HepG2 (cell line): ENCODE results near the gene EPS8. TPM values are rescaled to one million over a fixed set of nuclear protein-coding genes. Genes with fewer than 3 reads are reported as not detected.

Source experiments
- ATAC-seq: fragments of 200-7000 bp; cut with Tn5 transposase; 3 replicates; pipeline ENCODE4 v1.9.1; 2020; ENCODE audit warnings: mild to moderate bottlenecking, moderate library complexity
- BruUV-seq: library from RNA; stranded (reverse); fragments of 400-500 nt; replicated peaks from 2 replicates; lab custom pipeline; 2021; lab: Mats Ljungman, UMichigan
- CTCF ChIA-PET: fragments of 300-600 bp; formaldehyde crosslinking; extraction: SDS; loops from one replicate; lab custom pipeline; 2021; ENCODE audit warnings: low total read pairs, inconsistent platforms, low intra/inter-chr PET ratio; lab: Yijun Ruan, JAX
- POLR2A ChIA-PET: fragments of 350-600 bp; sonication (Branson Sonifier 250); formaldehyde crosslinking; loops from one replicate; lab custom pipeline; 2020; ENCODE audit warnings: antibody characterized with exemption, inconsistent platforms; lab: Yijun Ruan, JAX
- DNase-seq: peaks from one replicate; pipeline ENCODE4 v3.0.0-alpha.2; 2015; ENCODE audit warnings: low spot score
- FAIRE-seq: peaks from 3 replicates; lab custom pipeline; 2011; peaks lifted over from hg19 to GRCh38; lab: Jason Lieb, UNC
- H2AFZ ChIP-seq: one replicate; pipeline ENCODE4 v1.6.1; 2011; ENCODE audit warnings: low read length, inconsistent platforms
- H3K27ac ChIP-seq: fragments of 300-600 bp; 3 replicates; pipeline ENCODE4 v1.8.0; 2011; ENCODE audit warnings: mixed run types, mild to moderate bottlenecking, mixed read lengths, low read length, inconsistent platforms; ENCODE audit not compliant: insufficient read depth; ENCODE audit errors: extremely low read length
- H3K27me3 ChIP-seq, 2 experiments: fragments of 200-600 bp in 1 of 2; 2 replicates in 1 of 2; 3 replicates in 1 of 2; pipeline versions ENCODE4 v1.6.0 to v1.8.0; 2011; ENCODE audit warnings: low read length in 2 of 2, mild to moderate bottlenecking in 2 of 2, moderate library complexity in 2 of 2, inconsistent platforms in 1 of 2; ENCODE audit not compliant: insufficient read depth in 2 of 2, control insufficient read depth in 1 of 2
- H3K36me3 ChIP-seq, 2 experiments: fragments of 200-600 bp in 1 of 2; replicated peaks in 1 of 2; 2 replicates in 1 of 2; 3 replicates in 1 of 2; pipeline versions ENCODE4 v1.5.1 to v1.8.0; 2011; ENCODE audit warnings: low read length in 2 of 2, inconsistent platforms in 1 of 2; ENCODE audit not compliant: insufficient read depth in 2 of 2, control insufficient read depth in 1 of 2
- H3K4me1 ChIP-seq: 2 replicates; pipeline ENCODE4 v1.5.1; 2012; ENCODE audit warnings: low read length, inconsistent platforms; ENCODE audit not compliant: insufficient read depth
- H3K4me2 ChIP-seq: 2 replicates; pipeline ENCODE4 v1.6.0; 2011; ENCODE audit warnings: low read depth, low read length, inconsistent platforms
- H3K4me3 ChIP-seq, 3 experiments: fragments of 200-600 bp in 1 of 3; sonication (generic), shearing (Covaris generic) in 1 of 3; replicated peaks in 1 of 3; 2 replicates each; pipeline ENCODE4 v1.5.1; 2011 to 2016; ENCODE audit warnings: low read length in 3 of 3, inconsistent platforms in 2 of 3, low read depth in 2 of 3, mild to moderate bottlenecking in 2 of 3, control low read depth in 1 of 3, mixed read lengths in 1 of 3; ENCODE audit not compliant: insufficient read depth in 1 of 3
- H3K79me2 ChIP-seq: one replicate; pipeline ENCODE4 v1.6.1; 2011; ENCODE audit warnings: low read length, inconsistent platforms; ENCODE audit not compliant: insufficient read depth
- H3K9ac ChIP-seq: 2 replicates; pipeline ENCODE4 v1.6.0; 2011; ENCODE audit warnings: mild to moderate bottlenecking, low read depth, low read length, inconsistent platforms; ENCODE audit not compliant: insufficient read depth
- H3K9me3 ChIP-seq: 2 replicates; pipeline ENCODE4 v1.5.1; 2012; ENCODE audit warnings: mild to moderate bottlenecking, low read length
- H4K20me1 ChIP-seq: 2 replicates; pipeline ENCODE4 v1.6.0; 2011; ENCODE audit warnings: inconsistent platforms, mild to moderate bottlenecking, low read length, moderate library complexity; ENCODE audit not compliant: insufficient read depth
- HHEX ChIP-seq: IDR thresholded peaks from 2 replicates; pipeline ENCODE4 v1.6.1; 2016; ENCODE audit warnings: control low read depth
- JARID2 ChIP-seq: sonication (generic); formaldehyde crosslinking; IDR thresholded peaks from 2 replicates; pipeline ENCODE4 v1.8.1; 2023; ENCODE audit warnings: missing genetic modification reagents, inconsistent platforms; ENCODE audit not compliant: insufficient replicate concordance
- NFIB ChIP-seq: sonication (generic); formaldehyde crosslinking; IDR thresholded peaks from 2 replicates; pipeline ENCODE4 v1.9.0; 2021; ENCODE audit warnings: missing genetic modification reagents, mild to moderate bottlenecking, borderline replicate concordance
- NR1H2 ChIP-seq: sonication (generic); formaldehyde crosslinking; IDR thresholded peaks from 2 replicates; pipeline ENCODE4 v1.8.1; 2022; ENCODE audit warnings: low read depth, missing genetic modification reagents, borderline replicate concordance
- STAT5B ChIP-seq: sonication (generic); formaldehyde crosslinking; IDR thresholded peaks from 2 replicates; pipeline ENCODE4 v1.4.0; 2020; ENCODE audit warnings: missing genetic modification reagents
- ZNF143 ChIP-seq: sonication (generic); formaldehyde crosslinking; IDR thresholded peaks from 2 replicates; pipeline ENCODE4 v1.4.0; 2020; ENCODE audit warnings: missing genetic modification reagents
- ZNF263 ChIP-seq: sonication (generic); formaldehyde crosslinking; IDR thresholded peaks from 2 replicates; pipeline ENCODE4 v1.4.0; 2020; ENCODE audit warnings: missing genetic modification reagents
- ZNF451 ChIP-seq: sonication (generic); formaldehyde crosslinking; IDR thresholded peaks from 2 replicates; pipeline ENCODE4 v1.5.0; 2020; ENCODE audit warnings: mild to moderate bottlenecking, missing genetic modification reagents
- in situ Hi-C: cut with HindIII; loops from 2 replicates; pipeline ENCODE4 v1.10.0; 2017; ENCODE audit warnings: low pct_unique_long_range_greater_than_20kb; ENCODE audit not compliant: extremely low pct_ligation_motif_present
- intact Hi-C: fragments of 100-400 bp; cut with micrococcal nuclease; formaldehyde crosslinking; loops from one replicate; pipeline ENCODE4 v1.10.0; 2022; ENCODE audit not compliant: unreplicated experiment
- polyA plus RNA-seq, 8 experiments: library from polyadenylated mRNA; depleted of rRNA in 3 of 8; stranded (reverse) in 7 of 8; unstranded in 1 of 8; fragments of >200 nt; fragmentation: Illumina TruSeq in 4 of 8; extraction: Trizol in 4 of 8; gene quantifications; 2 replicates each; pipeline versions ENCODE4 v1.2.1 to v1.2.3, GENCODE V29; 2011 to 2016; ENCODE audit warnings: low read depth in 4 of 8, missing spikeins in 1 of 8, mixed read lengths in 1 of 8; ENCODE audit not compliant: insufficient read depth in 1 of 8
- total RNA-seq, 5 experiments: library from RNA; depleted of rRNA; stranded (reverse); fragments of >200 nt; fragmentation: Illumina TruSeq; extraction: Trizol; gene quantifications; 2 replicates each; pipeline ENCODE4 v1.2.3, GENCODE V29; 2016; ENCODE audit warnings: low read depth in 1 of 5
- TF ChIP-seq, protein P1 (sequence below), 2 experiments: fragments of 450-650 bp in 1 of 2; sonication (generic) in 1 of 2; formaldehyde crosslinking in 1 of 2; IDR thresholded peaks; 2 replicates each; pipeline versions ENCODE4 v1.6.1 to v1.8.0; 2016 to 2022; ENCODE audit warnings: antibody characterized with exemption in 1 of 2, mild to moderate bottlenecking in 1 of 2, missing genetic modification reagents in 1 of 2

The EPS8 gene
- total and polyA plus RNA-seq, 2 of the 13 experiments (the other 11 are each of a cell fraction or from before 2014, with no cell fraction given) = 37.1 to 43.4 TPM

DNA sequence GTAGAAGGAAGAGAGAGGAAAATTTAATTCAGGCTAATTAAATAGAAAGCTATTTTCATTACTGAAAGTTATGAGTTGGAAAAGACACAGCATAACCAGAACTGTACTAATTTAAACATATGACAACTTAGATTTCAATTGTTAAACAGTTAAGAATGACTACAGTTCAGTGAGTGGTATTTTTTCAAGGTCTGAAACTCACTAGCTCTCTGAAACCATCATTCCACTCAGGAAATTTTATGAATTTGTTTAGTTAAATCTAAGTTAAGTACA lies 62.4 kb downstream of the EPS8 start:
- no peaks in the 10 kb centered on the region for H3K27me3 ChIP-seq
- ChIA-PET CTCF (no interaction called here), POLR2A (interaction anchor here (1.2 kb wide), 1 partner anchor 14 kb away, joined by 7 read pairs; no protein-coding TSS in a partner anchor)
- no peak overlapping the region for H3K4me2 ChIP-seq
- H2AFZ ChIP-seq = no peak overlapping the region
- in situ Hi-C loops = no loop called here
- peaks cover 33% of the 10 kb centered on the region for H3K4me1 ChIP-seq
- FAIRE-seq = no peak
- H3K4me3 ChIP-seq = no peak overlapping the region
- no peaks in the 10 kb centered on the region for H4K20me1 ChIP-seq
- ATAC-seq = no peak
- no peak overlapping the region for H3K27ac ChIP-seq
- intact Hi-C loops = no loop called here
- no TSS peak for BruUV-seq
- TF ChIP-seq, protein P1, sequence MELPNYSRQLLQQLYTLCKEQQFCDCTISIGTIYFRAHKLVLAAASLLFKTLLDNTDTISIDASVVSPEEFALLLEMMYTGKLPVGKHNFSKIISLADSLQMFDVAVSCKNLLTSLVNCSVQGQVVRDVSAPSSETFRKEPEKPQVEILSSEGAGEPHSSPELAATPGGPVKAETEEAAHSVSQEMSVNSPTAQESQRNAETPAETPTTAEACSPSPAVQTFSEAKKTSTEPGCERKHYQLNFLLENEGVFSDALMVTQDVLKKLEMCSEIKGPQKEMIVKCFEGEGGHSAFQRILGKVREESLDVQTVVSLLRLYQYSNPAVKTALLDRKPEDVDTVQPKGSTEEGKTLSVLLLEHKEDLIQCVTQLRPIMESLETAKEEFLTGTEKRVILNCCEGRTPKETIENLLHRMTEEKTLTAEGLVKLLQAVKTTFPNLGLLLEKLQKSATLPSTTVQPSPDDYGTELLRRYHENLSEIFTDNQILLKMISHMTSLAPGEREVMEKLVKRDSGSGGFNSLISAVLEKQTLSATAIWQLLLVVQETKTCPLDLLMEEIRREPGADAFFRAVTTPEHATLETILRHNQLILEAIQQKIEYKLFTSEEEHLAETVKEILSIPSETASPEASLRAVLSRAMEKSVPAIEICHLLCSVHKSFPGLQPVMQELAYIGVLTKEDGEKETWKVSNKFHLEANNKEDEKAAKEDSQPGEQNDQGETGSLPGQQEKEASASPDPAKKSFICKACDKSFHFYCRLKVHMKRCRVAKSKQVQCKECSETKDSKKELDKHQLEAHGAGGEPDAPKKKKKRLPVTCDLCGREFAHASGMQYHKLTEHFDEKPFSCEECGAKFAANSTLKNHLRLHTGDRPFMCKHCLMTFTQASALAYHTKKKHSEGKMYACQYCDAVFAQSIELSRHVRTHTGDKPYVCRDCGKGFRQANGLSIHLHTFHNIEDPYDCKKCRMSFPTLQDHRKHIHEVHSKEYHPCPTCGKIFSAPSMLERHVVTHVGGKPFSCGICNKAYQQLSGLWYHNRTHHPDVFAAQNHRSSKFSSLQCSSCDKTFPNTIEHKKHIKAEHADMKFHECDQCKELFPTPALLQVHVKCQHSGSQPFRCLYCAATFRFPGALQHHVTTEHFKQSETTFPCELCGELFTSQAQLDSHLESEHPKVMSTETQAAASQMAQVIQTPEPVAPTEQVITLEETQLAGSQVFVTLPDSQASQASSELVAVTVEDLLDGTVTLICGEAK (IDR thresholded peaks at IDR 0.05) = no peak
- TF ChIP-seq, protein P1 (CRISPR knock-in tag; IDR thresholded peaks at IDR 0.05) = no peak
- TF ChIP-seq ZNF263 (CRISPR knock-in tag) (no peak), STAT5B (no peak), NFIB (CRISPR knock-in tag) (no peak), ZNF143 (CRISPR knock-in tag) (no peak), HHEX (CRISPR knock-in tag) (no peak), NR1H2 (CRISPR knock-in tag) (no peak), ZNF451 (CRISPR knock-in tag) (no peak), JARID2 (CRISPR knock-in tag) (no peak)
- H3K36me3 ChIP-seq = no peaks in the 10 kb centered on the region
- H3K79me2 ChIP-seq = peaks cover 13% of the 10 kb centered on the region
- H3K9ac ChIP-seq = no peak overlapping the region
- H3K9me3 ChIP-seq = no peaks in the 10 kb centered on the region
- no peak for DNase-seq
